Stimulated activated CD4-positive, alpha-beta T cell treated with anti-CD3 and anti-CD28 coated beads, Interleukin-15, amount 100 ng/mL, for 48 hours (primary cell): ENCODE data around the gene NRSN2.

ENCODE experiments used
- DNase-seq, 2 donors: peaks; one replicate each; pipeline ENCODE4 v3.0.0-alpha.2; 2020; ENCODE audit warnings: low read depth in 2 of 2

NRSN2 gene

GRCh38 chr20:397432-398237 is 50.7 kb downstream of the NRSN2 start:
- DNase-seq, result no peak

- DNase-seq, result no peak
Observed at GRCh38 chr20:399182-399707, 52.3 kb downstream of the NRSN2 start.

DNA sequence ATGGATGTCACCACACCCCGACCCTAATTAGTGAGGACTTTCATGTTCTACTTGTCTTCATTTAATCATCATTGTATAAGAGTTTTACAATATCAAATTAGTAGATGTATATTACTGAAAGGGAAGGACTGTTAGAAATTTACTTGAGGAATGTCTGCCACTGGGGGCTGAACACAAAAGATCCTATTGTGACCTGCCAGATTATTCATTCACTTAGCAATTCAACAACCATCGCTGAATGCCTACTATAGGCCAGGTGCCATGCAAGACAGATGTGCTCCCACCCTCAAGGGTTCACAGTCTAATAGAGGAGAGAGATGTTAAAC is 53.2 kb downstream of the NRSN2 start:
- DNase-seq, result no peak

- no peak for DNase-seq
Observed at GRCh38 chr20:400454-401275, 53.8 kb downstream of the NRSN2 start.

DNA sequence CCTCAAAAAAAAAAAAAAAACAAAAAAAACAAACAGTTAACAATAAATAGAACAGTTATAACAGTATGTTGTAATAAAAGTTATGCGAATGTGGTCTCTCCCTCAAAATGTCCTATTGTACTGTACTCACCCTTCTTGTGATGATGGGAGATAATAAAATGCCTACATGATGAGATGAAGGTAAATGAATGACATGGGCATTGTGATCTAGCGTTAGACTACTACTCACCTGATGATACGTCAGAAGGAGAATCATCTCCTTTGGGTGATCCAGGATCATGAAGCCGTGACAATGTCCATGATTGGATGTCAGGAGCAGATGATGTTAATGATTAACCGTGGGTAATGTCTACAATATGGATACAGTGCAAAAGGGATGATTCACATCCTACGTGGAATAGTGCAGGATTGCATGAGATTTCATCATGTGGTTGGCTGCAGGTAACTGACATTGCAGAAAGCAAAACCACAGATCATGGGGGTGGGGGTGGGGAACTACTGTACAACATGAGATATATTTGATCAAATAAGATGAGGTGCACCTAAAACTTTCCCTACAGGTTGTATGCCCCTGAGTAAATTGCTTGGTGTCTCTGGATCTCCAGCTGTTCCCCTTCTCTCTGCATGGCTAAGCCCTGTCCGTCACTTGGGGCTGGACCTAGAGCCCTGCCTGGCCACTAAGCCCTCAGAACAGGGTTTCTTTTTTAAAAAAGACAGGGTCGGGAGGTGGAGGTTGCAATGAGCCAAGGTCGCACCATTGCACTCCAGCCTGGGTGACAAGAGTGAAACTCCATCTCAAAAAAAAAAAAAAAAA is 55.0 kb downstream of the NRSN2 start:
- DNase-seq, result no peak

GRCh38 chr20:402496-402885 is 55.6 kb downstream of the NRSN2 start:
- DNase-seq, result no peak

- no peak for DNase-seq
Observed at GRCh38 chr20:402898-403581, 56.1 kb downstream of the NRSN2 start.

GRCh38 chr20:403582-403957 is 56.7 kb downstream of the NRSN2 start:
- no peak for DNase-seq

DNA sequence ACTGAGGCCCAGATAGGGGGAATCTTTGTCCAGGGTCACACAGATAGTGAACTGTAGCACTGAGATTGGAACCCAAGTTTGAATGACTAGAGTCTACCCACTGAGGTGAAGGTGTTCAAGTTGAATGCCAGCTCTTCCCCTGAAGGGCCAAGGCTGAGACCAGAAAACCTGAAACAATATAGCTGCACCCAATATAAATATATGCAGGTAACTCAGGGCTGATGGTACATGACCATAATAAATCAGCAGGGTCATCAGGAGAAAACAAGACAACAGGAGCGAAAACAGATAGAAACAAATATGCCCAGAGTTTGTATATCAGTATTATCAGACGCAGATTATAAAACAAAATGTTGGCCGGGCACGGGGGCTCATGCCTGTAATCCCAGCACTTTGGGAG is 57.2 kb downstream of the NRSN2 start:
- DNase-seq, result no peak
